ENCODE data around the gene CTSZ.
A peak's percentile ranks its signal among the peaks of the same experiment; 100 is the strongest.
"Not testable (repeated sequence)": the region's sequence is repeated elsewhere in the genome, so short reads cannot be mapped to it uniquely, and the experiment has no call there.

The CTSZ gene

GRCh38 chr20:58994390-58995159 lies 12.5 kb downstream of the CTSZ start:
- DNase-seq = peak; percentile 29

DNA sequence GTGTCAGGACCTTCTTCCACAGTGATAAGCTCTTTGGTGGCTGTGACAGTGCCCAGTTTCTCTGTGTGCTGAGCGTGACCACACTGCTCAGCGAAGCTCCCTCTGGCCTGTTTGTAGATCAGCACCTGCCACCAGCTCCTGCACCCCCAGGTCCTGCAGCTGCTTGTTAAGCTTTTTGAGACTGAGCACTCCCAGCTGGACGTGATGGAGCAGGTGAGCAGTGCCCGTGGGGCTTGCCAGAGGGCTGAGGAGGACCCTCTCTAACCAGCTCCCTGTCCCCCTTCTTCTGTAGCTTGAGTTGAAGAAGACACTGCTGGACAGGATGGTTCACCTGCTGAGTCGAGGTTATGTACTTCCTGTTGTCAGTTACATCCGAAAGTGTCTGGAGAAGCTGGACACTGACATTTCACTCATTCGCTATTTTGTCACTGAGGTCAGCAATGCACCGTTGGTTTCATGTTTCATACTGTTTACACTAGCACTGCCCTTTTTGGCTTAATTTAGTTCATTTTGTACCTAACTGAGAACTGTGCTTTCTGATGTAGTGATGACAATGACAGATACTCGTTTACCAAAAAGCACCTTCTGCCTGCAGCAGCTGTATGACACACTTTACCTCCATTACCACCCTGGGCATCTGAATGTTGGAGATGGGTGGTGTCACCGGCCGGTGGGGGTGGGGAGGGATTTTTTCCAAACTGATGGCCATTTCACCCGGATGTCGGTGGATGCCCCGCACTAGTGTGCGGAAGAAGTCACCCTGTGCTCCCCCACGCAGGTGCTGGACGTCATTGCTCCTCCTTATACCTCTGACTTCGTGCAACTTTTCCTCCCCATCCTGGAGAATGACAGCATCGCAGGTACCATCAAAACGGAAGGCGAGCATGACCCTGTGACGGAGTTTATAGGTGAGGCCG lies 13.5 kb downstream of the CTSZ start:
- DNase-seq = peak; percentile 50

DNA sequence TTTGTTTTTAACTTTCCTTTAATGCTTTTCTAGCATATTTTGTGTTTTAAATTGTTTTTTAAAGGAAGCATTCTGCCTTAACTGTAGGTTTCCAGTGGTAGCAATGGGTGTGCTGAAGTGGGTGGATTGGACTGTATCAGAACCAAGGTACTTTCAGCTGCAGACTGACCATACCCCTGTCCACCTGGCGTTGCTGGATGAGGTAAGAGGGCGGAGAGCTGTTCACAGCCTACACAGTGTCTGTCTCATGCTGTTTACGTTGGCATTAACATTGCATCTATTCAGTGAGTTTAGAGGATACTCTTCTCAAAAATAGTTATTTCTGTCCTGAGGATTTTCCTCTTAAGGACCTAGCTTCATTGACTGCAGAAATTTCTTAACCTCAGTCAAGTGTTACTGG lies 14.1 kb downstream of the CTSZ start:
- DNase-seq = peak; percentile 25

GRCh38 chr20:58991715-58992114 lies 15.3 kb downstream of the CTSZ start:
- DNase-seq = peak; percentile 17

GRCh38 chr20:58990651-58991445 lies 16.2 kb downstream of the CTSZ start:
- DNase-seq = peak; percentile 29

GRCh38 chr20:58989196-58989595 lies 17.9 kb downstream of the CTSZ start:
- DNase-seq = peak; percentile 40

DNA sequence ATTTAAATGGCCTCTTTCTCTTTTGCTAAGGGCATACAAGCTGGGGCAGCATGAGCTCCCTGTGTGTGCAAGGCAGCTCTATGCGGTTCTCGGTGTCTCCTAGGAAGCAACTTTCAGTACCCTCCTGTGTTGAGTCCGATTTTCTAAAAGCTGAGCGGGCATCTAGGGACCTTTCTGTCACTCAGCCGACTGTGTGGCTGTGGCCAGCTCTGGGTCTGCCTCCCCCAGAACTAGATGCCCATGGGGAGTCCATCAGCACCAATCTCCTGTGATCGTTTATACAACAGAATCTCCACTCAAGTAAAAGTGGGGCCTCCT lies 18.5 kb downstream of the CTSZ start:
- DNase-seq = peak; percentile 40

GRCh38 chr20:58987790-58988564 lies 19.1 kb downstream of the CTSZ start:
- no peak for DNase-seq

DNA sequence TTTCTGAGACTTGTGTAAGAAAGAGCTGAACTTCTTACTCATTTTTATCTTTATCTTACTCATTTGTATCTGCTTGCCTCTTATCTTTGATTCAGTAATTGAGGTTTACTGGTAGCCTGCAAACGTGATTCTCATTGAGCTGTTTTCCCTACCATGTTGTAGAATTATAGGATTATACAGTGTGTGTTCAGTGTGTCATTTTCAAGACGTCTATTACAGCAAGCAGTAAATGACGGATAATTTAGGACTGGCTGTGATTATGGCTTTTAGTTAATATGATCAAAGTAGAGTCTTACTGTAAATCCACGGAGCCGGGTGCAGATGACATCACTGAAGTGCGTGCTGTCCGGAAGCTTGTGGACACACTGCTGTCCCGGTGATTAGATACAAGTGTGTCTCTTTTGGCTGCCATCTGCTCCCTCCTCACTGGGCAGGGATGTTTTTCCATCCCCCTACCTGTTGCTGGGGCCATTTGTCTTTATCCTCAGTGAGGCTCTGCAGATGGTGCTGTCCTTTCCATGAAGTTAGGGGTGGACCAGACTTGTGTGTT lies 20.0 kb downstream of the CTSZ start:
- DNase-seq = peak; percentile 15

- peak; percentile 43 for DNase-seq
These were observed 20.6 kb downstream of the CTSZ start for GRCh38 chr20:58986286-58986967.

GRCh38 chr20:58985656-58986055 lies 21.4 kb downstream of the CTSZ start:
- DNase-seq = peak; percentile 8

- peak; percentile 43 for DNase-seq
These were observed 22.4 kb downstream of the CTSZ start for GRCh38 chr20:58984691-58985090.

DNA sequence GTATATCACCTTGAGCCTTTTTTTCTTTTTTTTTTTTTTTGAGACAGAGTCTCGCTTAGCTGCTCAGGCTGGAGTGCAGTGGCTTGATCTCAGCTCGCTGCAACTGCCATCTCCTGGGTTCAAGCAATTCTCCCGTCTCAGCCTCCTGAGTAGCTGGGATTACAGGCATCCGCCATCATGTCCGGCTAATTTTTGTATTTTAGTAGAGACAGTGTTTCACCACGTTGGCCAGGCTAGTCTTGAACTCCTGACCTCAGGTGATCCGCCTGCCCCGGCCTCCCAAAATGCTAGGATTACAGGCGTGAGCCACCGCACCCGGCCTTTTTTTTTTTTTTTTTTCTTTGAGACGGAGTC lies 24.0 kb downstream of the CTSZ start:
- DNase-seq = not testable (repeated sequence)

GRCh38 chr20:58982406-58983114 lies 24.5 kb downstream of the CTSZ start:
- DNase-seq = peak; percentile 51

DNA sequence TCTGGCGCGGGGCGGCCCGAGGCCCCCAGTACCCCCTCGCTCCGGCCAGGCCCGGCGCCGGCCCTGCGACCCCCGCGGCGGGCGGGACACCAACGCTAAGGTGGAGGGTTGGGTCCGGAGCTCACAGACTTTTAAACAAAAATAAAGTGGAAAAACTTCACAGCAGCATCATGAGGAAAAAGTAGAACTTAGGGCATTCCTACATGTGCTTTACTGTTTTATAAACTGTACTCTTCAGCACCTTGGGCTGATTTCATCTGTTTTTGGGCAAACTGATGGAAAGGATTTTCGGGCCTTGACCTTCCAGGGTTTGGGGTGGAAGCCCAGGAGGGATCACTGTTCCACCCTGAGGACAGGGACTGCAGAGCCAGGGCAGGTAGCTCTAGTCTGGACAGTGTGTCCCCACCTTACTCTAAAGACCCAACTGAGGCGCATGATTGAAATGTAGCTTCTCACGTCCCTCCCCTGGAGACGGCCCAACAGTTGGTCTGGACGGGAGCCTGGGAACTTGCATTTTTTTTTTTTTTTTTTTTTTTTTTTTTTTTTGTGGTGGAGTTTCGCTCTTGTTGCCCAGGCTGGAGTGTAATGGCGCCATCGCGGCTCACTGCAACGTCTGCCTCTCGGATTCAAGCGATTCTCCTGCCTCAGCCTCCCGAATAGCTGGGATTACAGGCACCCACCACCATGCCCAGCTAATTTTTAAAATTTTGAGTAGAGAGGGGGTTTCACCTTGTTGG lies 25.3 kb downstream of the CTSZ start:
- no peak for DNase-seq

DNA sequence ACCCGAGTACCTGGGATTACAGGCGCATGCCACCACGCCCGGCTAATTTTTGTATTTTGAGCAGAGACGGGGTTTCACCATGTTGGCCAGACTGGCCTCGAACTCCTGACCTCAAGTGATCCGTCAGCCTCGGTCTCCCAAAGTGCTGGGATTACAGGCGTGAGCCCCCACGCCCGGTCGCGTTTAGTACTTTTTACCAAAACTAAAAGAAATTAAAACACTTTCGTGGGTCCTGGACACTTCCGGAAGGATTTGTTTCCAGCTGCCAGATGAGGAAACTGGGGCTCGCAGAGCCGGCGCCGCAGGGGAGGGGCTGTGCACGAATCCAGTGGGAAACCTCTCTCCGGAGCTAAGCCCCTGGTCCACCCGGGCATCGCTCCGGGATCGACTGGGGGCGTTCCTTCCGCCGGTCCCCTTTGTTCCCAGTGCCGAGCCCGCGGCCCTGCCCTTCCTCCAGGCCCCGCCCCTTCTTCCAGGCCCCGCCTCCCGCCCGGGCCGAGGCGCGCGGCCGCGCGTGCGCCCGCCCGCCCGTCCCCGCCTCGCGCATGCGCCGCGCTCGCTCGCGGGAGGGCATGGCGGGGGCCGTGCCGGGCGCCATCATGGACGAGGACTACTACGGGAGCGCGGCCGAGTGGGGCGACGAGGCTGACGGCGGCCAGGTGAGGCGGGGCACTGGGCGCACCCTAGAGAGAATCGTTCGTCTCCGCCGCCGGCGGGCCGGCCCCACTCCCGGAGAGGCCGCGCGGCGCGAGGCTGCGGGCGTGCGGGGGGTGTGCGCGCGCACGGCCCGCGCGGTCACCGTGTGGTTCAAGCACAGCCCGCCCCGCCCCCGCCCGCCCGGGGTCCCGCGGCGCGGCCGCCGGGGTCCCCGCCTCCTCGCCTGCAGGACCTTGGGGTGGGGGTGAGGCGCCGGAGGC lies 26.1 kb downstream of the CTSZ start, which contains the start of gene NELFCD:
Gene NELFCD (plus strand): TSS at position 546 of the 917 bp plus-strand sequence. CDS start 54 bp downstream, at position 600.
- peak; percentile 96 for DNase-seq

DNA sequence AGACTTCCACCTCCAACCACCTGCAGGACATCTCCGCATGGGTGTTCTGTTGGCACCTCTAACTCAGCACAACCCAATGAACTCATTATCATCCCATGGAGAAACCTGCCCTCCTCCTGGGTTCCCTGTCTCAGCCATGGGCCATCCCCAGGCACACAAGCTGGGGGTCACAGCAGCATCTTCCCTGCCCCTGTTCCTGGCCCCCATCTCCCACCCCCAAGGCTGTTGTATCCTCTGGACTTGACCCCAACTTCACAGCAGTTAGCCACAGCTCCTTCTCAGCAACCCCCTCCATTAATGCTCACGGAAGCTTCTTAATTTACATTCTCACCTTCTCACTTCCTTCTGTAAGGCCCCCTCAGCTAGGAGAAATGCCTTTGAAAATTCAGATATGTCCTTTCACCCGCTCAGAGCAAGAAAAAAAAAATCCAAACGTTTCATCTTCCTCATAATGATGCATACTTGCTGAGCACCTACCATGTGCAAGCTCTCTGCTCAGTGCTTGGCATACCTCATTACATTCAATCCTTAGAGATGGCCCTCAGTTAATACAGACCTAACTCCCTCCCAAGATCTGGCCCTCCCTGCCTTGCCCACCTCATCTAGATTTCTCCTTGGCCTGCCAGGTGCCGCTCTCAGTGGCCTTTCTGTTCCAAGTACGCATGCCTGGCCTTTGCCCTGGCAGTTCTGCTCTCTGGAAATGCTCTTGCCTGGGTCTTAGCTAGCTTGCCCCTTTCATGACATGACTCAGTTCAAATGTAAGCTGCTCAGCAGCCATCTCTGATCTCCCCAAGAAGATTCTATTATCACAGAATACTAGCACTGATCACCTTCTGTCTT lies 28.5 kb downstream of the CTSZ start:
- no peak for DNase-seq

Measured in activated CD8-positive, alpha-beta memory T cell treated with anti-CD3 and anti-CD28 coated beads, Interleukin-2, amount 50 U/mL, for 48 hours (primary cell).